Nephron progenitor cell (in vitro differentiated cells): Measurements from ENCODE around the gene LRRTM1.
A peak's percentile ranks its signal among the peaks of the same experiment; 100 is the strongest.

Experiments
- DNase-seq: peaks from one replicate; pipeline ENCODE4 v3.0.0; 2021
- H3K27ac Mint-ChIP-seq: 2 replicates; pipeline ENCODE4 v1.8.0; 2021; ENCODE audit warnings: mild to moderate bottlenecking, moderate library complexity, mixed read lengths
- H3K27me3 Mint-ChIP-seq: 2 replicates; pipeline ENCODE4 v1.8.0; 2021; ENCODE audit warnings: mild to moderate bottlenecking, low read depth, mixed read lengths; ENCODE audit not compliant: poor library complexity
- H3K36me3 Mint-ChIP-seq: 2 replicates; pipeline ENCODE4 v1.8.0; 2021; ENCODE audit warnings: low read depth, mixed read lengths
- H3K4me1 Mint-ChIP-seq: 2 replicates; pipeline ENCODE4 v1.8.0; 2021; ENCODE audit warnings: mixed read lengths
- H3K4me3 Mint-ChIP-seq: 2 replicates; pipeline ENCODE4 v1.8.0; 2021; ENCODE audit warnings: mild to moderate bottlenecking, moderate library complexity, mixed read lengths
- H3K9me3 Mint-ChIP-seq: 2 replicates; pipeline ENCODE4 v1.8.0; 2021; ENCODE audit warnings: mild to moderate bottlenecking, moderate library complexity, mixed read lengths
- TF ChIP-seq, protein P1 (sequence below): fragments of 200-600 bp; sonication (generic); IDR thresholded peaks from 2 replicates; pipeline ENCODE4 v1.5.0; 2021; ENCODE audit warnings: antibody characterized with exemption

LRRTM1 gene

DNA sequence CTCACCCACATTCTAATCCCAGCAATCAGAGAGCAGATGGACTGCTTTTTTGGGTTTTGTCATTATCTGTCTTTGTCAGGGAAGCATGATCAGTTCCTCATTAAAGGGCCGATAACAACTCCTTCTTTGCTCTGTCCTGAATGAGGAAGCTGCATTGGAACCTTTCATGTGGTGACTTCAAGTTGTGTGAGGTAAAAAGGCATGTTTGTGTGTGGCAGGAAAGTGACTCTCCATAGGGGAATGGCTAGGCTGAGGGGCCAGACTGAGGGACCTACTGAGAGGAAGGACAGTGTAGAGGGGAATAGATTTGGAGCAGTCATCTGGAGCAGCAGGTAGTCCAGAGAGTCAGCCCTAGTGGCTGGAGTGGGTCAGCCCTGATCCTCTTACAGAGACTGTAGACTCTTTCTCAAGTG is 23.6 kb upstream of the LRRTM1 start:
- H3K27me3 Mint-ChIP-seq = no peaks in the 10 kb centered on the region
- H3K27ac Mint-ChIP-seq = peak overlapping the region; percentile 17
- H3K4me1 Mint-ChIP-seq = peaks cover 28% of the 10 kb centered on the region
- DNase-seq = no peak
- TF ChIP-seq, protein P1, sequence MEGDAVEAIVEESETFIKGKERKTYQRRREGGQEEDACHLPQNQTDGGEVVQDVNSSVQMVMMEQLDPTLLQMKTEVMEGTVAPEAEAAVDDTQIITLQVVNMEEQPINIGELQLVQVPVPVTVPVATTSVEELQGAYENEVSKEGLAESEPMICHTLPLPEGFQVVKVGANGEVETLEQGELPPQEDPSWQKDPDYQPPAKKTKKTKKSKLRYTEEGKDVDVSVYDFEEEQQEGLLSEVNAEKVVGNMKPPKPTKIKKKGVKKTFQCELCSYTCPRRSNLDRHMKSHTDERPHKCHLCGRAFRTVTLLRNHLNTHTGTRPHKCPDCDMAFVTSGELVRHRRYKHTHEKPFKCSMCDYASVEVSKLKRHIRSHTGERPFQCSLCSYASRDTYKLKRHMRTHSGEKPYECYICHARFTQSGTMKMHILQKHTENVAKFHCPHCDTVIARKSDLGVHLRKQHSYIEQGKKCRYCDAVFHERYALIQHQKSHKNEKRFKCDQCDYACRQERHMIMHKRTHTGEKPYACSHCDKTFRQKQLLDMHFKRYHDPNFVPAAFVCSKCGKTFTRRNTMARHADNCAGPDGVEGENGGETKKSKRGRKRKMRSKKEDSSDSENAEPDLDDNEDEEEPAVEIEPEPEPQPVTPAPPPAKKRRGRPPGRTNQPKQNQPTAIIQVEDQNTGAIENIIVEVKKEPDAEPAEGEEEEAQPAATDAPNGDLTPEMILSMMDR = no peak
- H3K36me3 Mint-ChIP-seq = no peaks in the 10 kb centered on the region
- no peaks in the 10 kb centered on the region for H3K9me3 Mint-ChIP-seq
- no peak overlapping the region for H3K4me3 Mint-ChIP-seq

DNA sequence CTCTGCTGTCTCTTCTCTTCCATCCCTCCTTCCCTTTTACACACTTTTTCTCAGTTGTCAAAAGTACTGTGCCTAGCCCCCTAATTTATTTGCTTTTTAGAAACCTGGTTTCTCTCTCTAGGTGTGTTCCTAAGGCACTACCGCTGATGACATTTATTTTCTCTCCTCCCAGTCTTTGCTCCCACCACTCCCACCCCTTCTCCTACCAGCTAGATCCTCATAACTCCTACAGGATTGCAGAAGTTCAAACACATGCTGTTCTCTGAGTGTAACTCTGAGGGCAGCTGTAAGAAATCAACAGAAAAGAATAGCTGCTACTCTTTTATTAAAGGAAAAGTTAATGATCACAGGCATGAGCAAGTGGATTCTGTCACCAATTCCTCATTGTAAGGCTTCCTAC is 22.3 kb upstream of the LRRTM1 start:
- H3K36me3 Mint-ChIP-seq = no peaks in the 10 kb centered on the region
- no peak overlapping the region for H3K4me3 Mint-ChIP-seq
- TF ChIP-seq, protein P1 = no peak
- H3K4me1 Mint-ChIP-seq = peaks cover 24% of the 10 kb centered on the region
- H3K27me3 Mint-ChIP-seq = no peaks in the 10 kb centered on the region
- no peak overlapping the region for H3K27ac Mint-ChIP-seq
- no peaks in the 10 kb centered on the region for H3K9me3 Mint-ChIP-seq
- no peak for DNase-seq

DNA sequence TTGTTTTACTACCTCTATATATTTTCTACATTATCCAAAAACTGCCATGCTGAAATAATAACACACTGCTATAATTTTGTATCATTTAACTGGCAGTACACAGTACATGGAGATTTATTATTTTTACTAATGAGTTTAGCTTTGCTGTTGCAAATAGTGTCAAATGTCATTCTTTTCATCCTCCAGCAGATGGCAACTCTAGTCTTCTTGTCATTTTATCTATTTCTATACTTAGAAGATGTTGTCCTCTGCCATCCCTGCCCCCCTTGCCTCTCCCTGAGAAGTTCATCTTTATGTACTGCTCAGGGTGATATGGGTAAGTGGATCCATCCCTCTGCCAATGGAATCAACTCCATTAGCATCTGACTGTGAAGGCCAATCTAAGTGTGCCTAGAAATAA is 21.7 kb upstream of the LRRTM1 start:
- Mint-ChIP-seq H3K4me3 (no peak overlapping the region), H3K4me1 (peaks cover 25% of the 10 kb centered on the region), H3K27me3 (peaks cover under 1% of the 10 kb centered on the region), H3K36me3 (no peaks in the 10 kb centered on the region), H3K9me3 (no peaks in the 10 kb centered on the region), H3K27ac (no peak overlapping the region)
- no peak for DNase-seq
- TF ChIP-seq, protein P1 = peak; percentile 48

DNA sequence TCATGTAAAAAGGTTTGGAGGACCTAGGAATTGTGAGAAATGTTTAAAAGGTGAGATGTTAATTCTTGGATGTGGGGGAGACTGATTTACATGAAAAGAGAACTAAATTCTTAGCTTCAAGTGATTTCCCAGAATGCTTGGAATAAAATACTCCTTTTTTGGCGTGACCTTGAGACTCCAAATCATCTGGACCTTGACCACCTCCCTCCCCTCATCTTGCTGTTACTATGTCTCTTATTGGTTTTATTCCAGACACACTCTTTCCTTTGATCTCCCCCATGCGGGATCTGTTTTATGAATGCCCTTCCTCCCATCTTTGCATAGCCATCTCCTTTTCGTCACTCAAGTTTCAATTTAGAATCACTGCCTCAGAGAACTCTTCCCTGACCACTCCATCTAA is 20.0 kb upstream of the LRRTM1 start:
- peaks cover 5% of the 10 kb centered on the region for H3K27me3 Mint-ChIP-seq
- TF ChIP-seq, protein P1 = no peak
- no peaks in the 10 kb centered on the region for H3K9me3 Mint-ChIP-seq
- H3K4me3 Mint-ChIP-seq = no peak overlapping the region
- no peak for DNase-seq
- H3K4me1 Mint-ChIP-seq = peaks cover 28% of the 10 kb centered on the region
- H3K36me3 Mint-ChIP-seq = no peaks in the 10 kb centered on the region
- H3K27ac Mint-ChIP-seq = no peak overlapping the region

DNA sequence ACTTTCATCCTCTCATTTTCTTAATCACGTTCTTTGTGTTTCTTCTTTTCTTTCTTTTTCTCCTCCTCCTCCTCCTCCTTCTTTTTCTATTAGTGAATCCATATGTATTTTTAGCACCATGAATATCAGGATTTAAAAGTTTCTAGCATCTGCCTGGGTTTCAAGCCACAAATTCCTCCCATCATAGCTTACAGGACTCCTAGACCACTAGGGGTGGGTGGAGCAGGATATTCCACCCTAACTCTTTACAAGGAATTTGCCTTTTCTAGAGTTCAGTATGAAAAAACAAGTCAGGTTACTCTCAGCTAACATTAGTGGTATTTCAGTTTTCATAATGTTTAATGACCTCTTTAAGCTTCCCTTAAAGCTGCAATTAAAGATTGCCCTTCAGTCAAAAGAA is 19.1 kb upstream of the LRRTM1 start:
- no peaks in the 10 kb centered on the region for H3K36me3 Mint-ChIP-seq
- TF ChIP-seq, protein P1 = no peak
- H3K27me3 Mint-ChIP-seq = peaks cover 5% of the 10 kb centered on the region
- no peak for DNase-seq
- H3K4me1 Mint-ChIP-seq = peaks cover 28% of the 10 kb centered on the region
- H3K4me3 Mint-ChIP-seq = no peak overlapping the region
- H3K9me3 Mint-ChIP-seq = no peaks in the 10 kb centered on the region
- H3K27ac Mint-ChIP-seq = no peak overlapping the region

DNA sequence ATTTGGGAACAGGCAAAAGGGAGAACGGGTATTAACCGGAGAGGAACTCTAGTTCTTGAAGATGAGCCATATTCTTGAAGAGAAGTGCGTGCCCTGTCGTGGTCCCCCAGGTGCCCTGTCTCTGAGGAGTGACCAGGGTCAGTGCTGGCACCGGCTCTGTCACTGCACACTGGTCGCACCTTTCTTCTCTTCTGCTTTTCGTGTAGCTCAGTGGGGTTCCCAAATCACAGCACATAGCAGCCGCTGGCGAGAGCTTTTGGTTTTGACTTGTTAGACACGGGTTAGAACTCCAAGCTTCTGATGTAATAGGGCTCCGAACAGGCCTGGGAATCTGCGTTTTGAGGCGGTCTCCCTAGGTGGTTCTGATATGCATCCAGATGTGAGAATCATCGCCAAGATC is 18.4 kb upstream of the LRRTM1 start:
- DNase-seq = no peak
- Mint-ChIP-seq H3K36me3 (no peaks in the 10 kb centered on the region), H3K4me1 (peaks cover 28% of the 10 kb centered on the region)

More for the DNA sequence above, 18.4 kb upstream of the LRRTM1 start:
- H3K27ac Mint-ChIP-seq = no peak overlapping the region
- H3K4me3 Mint-ChIP-seq = no peak overlapping the region
- no peaks in the 10 kb centered on the region for H3K9me3 Mint-ChIP-seq
- TF ChIP-seq, protein P1 = no peak
- peaks cover 5% of the 10 kb centered on the region for H3K27me3 Mint-ChIP-seq
